Fibroblast of peridontal ligament (primary cell): ENCODE measurements around the gene LAMB1.

Experiments
- DNase-seq: peaks from one replicate; pipeline ENCODE4 v3.0.0-alpha.2; 2010; ENCODE audit errors: extremely low read depth

The LAMB1 gene

DNA sequence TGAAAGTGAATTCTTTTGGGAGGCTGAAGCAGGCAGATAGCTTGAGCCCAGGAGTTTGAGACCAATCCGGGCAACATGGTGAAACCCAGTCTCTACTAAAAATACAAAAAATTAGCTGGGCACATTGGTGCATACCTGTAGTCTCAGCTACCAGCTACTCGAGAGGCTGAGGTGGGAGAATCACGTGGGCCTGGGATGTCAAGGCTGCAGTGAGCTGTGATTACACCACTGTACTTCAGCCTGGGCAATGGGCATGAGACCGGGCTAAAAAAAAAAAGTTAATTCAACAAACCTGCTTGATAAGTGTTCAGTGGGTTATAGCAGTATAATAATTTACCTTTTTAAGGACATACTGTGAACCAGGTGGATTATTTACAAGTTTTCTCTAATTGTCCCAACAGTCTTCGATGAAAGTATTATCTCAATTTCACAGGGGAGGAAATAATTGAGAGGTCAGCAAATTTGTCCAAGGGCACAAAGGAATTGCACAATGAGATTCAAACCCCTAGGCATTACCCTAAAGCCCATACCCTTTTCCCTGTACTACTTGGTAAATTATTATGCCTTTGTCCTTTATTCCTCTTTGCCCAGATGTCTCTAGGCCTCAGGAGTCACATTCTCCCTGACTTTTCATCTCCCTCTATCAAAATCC is 125.1 kb downstream of the LAMB1 start:
- DNase-seq, result no peak

DNA sequence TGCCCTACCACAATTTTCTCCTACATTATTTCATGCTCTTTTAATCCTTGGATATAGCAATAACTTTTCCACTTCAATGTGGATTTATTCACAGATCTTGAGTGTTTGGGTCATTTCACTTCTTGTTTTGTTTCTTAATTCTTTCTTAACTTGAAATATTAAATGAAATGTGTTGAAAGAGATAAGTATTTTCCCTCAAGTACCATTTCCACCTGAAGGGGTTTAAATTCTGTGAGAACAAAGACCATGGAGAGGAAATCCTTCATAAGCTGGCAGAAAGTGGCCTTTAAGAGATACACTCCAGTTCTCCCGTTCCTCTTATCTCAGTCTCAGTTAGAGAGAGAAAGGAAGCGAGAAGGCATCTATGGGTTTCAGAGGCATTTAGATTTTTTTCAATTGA is 126.0 kb downstream of the LAMB1 start:
- DNase-seq, result no peak

DNA sequence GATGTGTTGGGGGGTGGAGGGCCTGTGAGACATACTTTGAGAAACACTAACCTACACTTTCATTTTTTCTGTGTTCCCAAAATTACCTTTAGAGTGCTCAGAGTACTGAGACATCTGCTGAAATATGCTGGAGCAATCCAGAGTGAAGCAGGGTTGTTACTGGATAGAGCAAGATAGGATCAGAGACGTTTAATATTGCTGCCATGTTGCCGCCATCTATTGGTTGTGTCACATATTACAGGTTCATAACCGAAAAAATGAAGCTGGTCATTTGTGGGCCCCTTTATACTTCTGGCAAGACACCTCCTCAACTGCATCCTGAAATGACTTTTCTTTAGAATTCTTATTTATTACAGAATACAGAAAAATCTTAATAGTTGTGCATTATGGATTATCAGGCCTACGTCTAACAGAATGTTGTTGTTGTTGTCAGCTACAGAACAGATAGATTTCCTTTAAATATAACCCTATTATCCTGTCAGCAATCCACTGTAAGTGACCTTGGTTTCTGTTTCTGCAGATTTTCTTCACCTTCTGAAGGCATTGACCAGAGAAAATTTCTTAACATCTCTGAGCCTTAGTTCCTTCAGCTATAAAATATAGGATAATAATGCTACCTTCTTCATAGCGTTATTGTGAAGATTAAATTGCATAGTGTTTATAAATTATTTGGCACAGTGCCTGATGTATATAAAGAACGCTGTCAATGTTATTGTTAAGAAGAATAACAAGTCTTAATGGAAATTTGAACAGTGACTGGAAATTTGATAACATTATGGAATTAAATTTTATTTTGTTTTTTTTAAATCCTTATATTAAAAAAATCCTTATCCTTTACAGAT is 128.1 kb downstream of the LAMB1 start:
- peak; percentile 73 for DNase-seq

DNA sequence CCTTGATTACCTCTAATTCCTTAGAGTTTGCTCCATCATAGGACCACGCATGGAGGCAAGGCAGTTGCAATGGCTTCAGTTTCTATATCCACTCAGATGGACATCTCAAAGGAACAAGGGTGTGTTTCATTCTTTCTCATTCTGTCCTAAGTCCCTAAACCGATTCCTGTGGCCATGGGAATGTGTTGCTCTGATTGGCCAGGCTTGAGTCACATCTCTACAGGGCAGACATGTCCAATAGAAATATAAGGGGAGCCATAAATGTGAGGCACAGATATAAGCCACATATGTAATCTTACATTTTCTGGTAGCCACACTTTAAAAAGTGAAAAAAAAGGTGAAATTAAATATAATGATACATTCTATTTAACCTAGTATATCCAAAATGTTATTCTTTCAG is 128.8 kb downstream of the LAMB1 start:
- no peak for DNase-seq
